ENCODE results near the gene PKM. TPM values are rescaled to one million over a fixed set of nuclear protein-coding genes. Genes with fewer than 3 reads are reported as not detected.

Gene PKM
- total RNA-seq, 1 donor from 2014 or later, result 1,163 TPM

DNA sequence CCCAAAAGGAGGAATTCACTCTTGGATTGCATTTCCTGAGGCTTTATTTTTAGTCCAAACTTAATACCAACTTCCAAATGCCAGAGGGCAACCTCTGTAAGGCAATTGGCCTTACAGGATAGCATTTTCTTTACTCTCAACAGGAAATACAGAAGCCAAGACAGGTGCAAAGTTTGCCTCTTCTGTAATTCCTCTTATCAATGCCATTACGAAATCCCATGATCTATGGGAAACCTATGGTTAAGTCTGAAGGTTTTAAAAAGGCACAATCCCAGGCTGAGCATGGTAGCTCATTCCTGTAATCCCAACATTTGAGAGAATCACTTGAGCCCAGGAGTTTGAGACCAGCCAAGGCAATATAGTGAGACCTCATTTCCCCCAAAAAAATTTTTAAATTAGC lies 14.9 kb downstream of the PKM start:
- Histone ChIP-seq H3K27me3 (no peaks in the 10 kb centered on the region), H3F3A (ENCODE audit: low read depth) (no peaks in the 10 kb centered on the region), H3K79me2 (ENCODE audit: low read depth) (peaks cover 26% of the 10 kb centered on the region), H3K9me3 (ENCODE audit: low read depth) (no peaks in the 10 kb centered on the region), H4K20me1 (ENCODE audit: low read depth) (peaks cover 100% of the 10 kb centered on the region), H3K27ac (no peak overlapping the region), H3K9ac (no peak overlapping the region), H3K4me2 (no peak overlapping the region), H3K36me3 (peaks cover 30% of the 10 kb centered on the region), H3K4me1 (no peaks in the 10 kb centered on the region), H2AFZ (replicated peaks) (no peak overlapping the region), H3K4me3 (no peak overlapping the region)
- Mint-ChIP-seq H3K4me1 (peaks cover 10% of the 10 kb centered on the region), H3K4me3 (no peak overlapping the region), H3K27ac (no peak overlapping the region), H3K36me3 (peaks cover 46% of the 10 kb centered on the region), H3K27me3 (ENCODE audit: insufficient read depth, low read depth) (no peaks in the 10 kb centered on the region), H3K9me3 (no peaks in the 10 kb centered on the region)
- TF ChIP-seq EZH2 (IDR thresholded peaks at IDR 0.05) (no peak), EZH2phosphoT487 (IDR thresholded peaks at IDR 0.05) (no peak)
- TF ChIP-seq, protein P1, sequence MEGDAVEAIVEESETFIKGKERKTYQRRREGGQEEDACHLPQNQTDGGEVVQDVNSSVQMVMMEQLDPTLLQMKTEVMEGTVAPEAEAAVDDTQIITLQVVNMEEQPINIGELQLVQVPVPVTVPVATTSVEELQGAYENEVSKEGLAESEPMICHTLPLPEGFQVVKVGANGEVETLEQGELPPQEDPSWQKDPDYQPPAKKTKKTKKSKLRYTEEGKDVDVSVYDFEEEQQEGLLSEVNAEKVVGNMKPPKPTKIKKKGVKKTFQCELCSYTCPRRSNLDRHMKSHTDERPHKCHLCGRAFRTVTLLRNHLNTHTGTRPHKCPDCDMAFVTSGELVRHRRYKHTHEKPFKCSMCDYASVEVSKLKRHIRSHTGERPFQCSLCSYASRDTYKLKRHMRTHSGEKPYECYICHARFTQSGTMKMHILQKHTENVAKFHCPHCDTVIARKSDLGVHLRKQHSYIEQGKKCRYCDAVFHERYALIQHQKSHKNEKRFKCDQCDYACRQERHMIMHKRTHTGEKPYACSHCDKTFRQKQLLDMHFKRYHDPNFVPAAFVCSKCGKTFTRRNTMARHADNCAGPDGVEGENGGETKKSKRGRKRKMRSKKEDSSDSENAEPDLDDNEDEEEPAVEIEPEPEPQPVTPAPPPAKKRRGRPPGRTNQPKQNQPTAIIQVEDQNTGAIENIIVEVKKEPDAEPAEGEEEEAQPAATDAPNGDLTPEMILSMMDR (IDR thresholded peaks at IDR 0.05), result no peak
- no peak for DNase-seq (ENCODE audit: low spot score)

DNA sequence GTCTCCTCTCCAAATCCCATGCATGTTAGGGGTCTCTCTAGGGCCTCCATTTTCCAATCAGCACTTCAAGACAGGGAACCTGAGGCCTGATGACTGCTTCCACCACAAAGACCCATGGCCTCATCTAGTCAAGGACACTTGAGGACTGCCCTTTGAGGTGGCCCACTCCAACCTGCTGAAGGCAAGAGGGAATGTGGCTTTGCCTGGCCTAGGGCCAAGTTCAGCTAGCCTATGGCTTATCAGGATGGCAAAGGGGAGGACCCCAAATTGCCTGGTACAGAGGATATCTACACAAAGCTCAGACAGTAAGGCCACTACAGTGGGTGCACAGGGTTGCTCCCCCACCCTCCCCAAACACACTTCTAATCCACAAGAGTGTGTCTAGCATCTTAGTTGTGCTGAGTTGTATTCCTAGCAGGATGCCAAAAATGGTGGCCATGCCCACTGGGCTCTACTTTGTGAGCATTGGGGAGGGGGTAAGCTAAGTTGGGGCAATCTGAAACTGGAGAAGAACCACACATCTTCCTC lies 23.4 kb downstream of the PKM start:
- Histone ChIP-seq H3K36me3 (peaks cover 27% of the 10 kb centered on the region), H4K20me1 (ENCODE audit: low read depth) (peaks cover 91% of the 10 kb centered on the region)
- peaks cover 2% of the 10 kb centered on the region for H3K4me1 Mint-ChIP-seq

DNA sequence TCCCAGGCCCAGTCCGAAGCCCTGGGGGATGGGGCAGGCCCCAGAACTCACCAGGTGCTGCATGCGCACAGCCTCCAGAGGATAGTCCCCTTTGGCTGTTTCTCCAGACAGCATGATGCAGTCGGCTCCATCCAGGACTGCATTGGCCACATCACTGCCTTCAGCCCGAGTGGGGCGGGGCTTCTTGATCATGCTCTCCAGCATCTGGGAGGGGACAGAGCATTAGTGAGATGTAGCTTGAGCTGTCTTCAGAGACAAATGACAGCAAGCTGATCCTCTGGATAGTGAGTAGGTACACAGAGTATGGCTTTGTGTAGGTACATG lies 24.4 kb downstream of the PKM start:
- Histone ChIP-seq H3K27me3 (no peaks in the 10 kb centered on the region), H3F3A (ENCODE audit: low read depth) (peaks cover 2% of the 10 kb centered on the region), H3K4me2 (no peak overlapping the region), H4K20me1 (ENCODE audit: low read depth) (peaks cover 91% of the 10 kb centered on the region), H3K9me3 (ENCODE audit: low read depth) (no peaks in the 10 kb centered on the region), H3K4me1 (no peaks in the 10 kb centered on the region), H3K27ac (no peak overlapping the region), H2AFZ (replicated peaks) (no peak overlapping the region), H3K79me2 (ENCODE audit: low read depth) (no peaks in the 10 kb centered on the region), H3K36me3 (peaks cover 27% of the 10 kb centered on the region), H3K9ac (no peak overlapping the region), H3K4me3 (no peak overlapping the region)
- Mint-ChIP-seq H3K4me3 (no peak overlapping the region), H3K27ac (peak overlapping the region; percentile 48), H3K4me1 (peaks cover 2% of the 10 kb centered on the region), H3K27me3 (ENCODE audit: insufficient read depth, low read depth) (peaks cover 5% of the 10 kb centered on the region), H3K9me3 (peaks cover 2% of the 10 kb centered on the region), H3K36me3 (peaks cover 60% of the 10 kb centered on the region)
- TF ChIP-seq, protein P1 (IDR thresholded peaks at IDR 0.05), result no peak
- TF ChIP-seq EZH2 (IDR thresholded peaks at IDR 0.05), result no peak
- TF ChIP-seq EZH2phosphoT487 (IDR thresholded peaks at IDR 0.05), result no peak
- no peak for DNase-seq (ENCODE audit: low spot score)

More for the DNA sequence above, 23.4 kb downstream of the PKM start:
- TF ChIP-seq EZH2 (IDR thresholded peaks at IDR 0.05) (no peak), EZH2phosphoT487 (IDR thresholded peaks at IDR 0.05) (no peak)
- TF ChIP-seq, protein P1 (IDR thresholded peaks at IDR 0.05), result no peak
- H3K4me1 ChIP-seq, result no peaks in the 10 kb centered on the region
- no peaks in the 10 kb centered on the region for H3K79me2 ChIP-seq (ENCODE audit: low read depth)
- H3K27ac Mint-ChIP-seq, result no peak overlapping the region
- no peak overlapping the region for H3K27ac ChIP-seq
- H2AFZ ChIP-seq (replicated peaks), result no peak overlapping the region
- peaks cover 2% of the 10 kb centered on the region for H3K9me3 Mint-ChIP-seq
- no peak overlapping the region for H3K4me3 Mint-ChIP-seq
- no peaks in the 10 kb centered on the region for H3K9me3 ChIP-seq (ENCODE audit: low read depth)
- no peaks in the 10 kb centered on the region for H3K27me3 ChIP-seq
- H3K9ac ChIP-seq, result no peak overlapping the region
- H3K27me3 Mint-ChIP-seq (ENCODE audit: insufficient read depth, low read depth), result peaks cover 5% of the 10 kb centered on the region
- DNase-seq (ENCODE audit: low spot score), result no peak
- no peak overlapping the region for H3K4me2 ChIP-seq
- H3K36me3 Mint-ChIP-seq, result peaks cover 57% of the 10 kb centered on the region
- H3F3A ChIP-seq (ENCODE audit: low read depth), result no peaks in the 10 kb centered on the region
- H3K4me3 ChIP-seq, result no peak overlapping the region
